ENCODE data around the gene NRN1L.
"Not testable (repeated sequence)": the region's sequence is repeated elsewhere in the genome, so short reads cannot be mapped to it uniquely, and the experiment has no call there.

The NRN1L gene

DNA sequence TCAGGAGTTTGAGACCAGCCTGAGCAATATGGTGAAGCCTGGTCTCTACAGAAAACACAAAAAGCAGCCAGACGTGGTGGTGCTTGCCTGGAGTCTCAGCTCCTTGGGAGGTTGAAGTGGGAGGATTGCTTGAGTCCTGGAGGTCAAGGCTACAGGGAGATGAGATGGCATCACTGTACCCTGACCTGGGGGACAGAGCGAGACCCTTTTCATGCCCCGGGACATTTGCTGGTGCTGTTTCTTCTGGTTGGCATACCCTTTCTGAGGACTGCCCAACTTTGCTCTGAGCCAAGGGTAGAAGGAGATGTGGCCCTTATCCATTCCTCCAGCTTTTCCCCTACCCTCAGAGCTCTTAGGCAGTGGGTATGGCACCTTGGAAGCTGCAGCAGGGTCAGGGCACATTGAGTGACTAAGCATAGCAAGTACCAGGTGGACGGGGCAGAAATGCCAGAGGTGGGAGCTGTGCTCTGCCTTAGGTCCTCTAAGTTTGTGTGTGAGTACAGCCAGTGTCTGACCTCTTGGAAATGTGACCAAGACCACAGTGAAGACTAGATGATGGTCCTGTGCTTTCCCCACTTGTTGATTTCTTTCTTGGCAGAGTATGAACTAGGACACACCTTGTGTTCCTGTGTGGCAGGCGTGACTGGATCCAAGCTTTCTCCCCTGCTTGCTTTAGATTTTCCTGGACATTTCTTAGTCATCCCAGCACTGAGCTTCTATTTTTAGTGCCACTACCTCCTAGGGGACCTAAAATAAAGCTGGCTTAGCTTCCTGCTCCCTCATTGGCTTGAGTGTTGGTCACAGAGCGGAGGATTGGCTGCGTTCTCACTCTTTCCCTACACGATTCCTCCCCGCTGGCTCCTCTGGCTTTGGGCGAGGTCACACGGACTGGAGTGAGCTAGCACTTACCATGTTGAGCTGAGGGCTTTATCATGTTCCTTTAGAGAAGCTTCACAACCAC, 21.8 kb upstream of the NRN1L start:
- Histone ChIP-seq H3K4me3 (ENCODE audit: low read length) (peak overlapping the region; percentile 71), H3K9ac (ENCODE audit: low read length) (peak overlapping the region; percentile 76), H3K36me3 (ENCODE audit: control insufficient read depth, insufficient read depth, low read length, severe bottlenecking) (peaks cover 14% of the 10 kb centered on the region), H3K9me3 (ENCODE audit: control insufficient read depth, low read length) (no peaks in the 10 kb centered on the region), H3K4me1 (ENCODE audit: control insufficient read depth, insufficient read depth, low read length) (peaks cover 59% of the 10 kb centered on the region), H3K27me3 (replicated peaks; ENCODE audit: control insufficient read depth, insufficient read depth, low read length) (no peaks in the 10 kb centered on the region)
- DNase-seq (ENCODE audit: low read depth): peak; percentile 19

DNA sequence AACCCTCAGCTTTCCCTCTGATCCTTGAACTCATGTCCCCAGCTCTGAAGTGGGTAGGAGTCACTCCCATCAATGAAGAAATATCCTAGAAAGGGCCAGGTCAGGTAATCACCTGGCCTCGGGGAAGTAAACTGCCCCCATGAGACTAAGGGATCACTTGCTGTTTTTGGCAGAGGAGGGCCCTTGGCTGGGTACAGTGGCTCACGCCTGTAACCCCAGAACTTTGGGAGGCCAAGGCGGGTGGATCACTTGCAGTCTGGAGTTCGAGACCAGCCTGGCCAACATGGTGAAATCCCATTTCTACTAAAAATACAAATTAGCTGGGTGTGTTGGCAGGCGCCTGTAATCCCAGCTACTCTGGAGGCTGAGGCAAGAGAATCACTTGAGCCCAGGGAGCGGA, 20.6 kb upstream of the NRN1L start:
- peaks cover 54% of the 10 kb centered on the region for H3K4me1 ChIP-seq (ENCODE audit: control insufficient read depth, insufficient read depth, low read length)
- DNase-seq (ENCODE audit: low read depth); H3K9me3 ChIP-seq (ENCODE audit: control insufficient read depth, low read length); H3K27me3 ChIP-seq (replicated peaks; ENCODE audit: control insufficient read depth, insufficient read depth, low read length): not testable (repeated sequence)
- H3K36me3 ChIP-seq (ENCODE audit: control insufficient read depth, insufficient read depth, low read length, severe bottlenecking): peaks cover 24% of the 10 kb centered on the region
- peak overlapping the region; percentile 76 for H3K9ac ChIP-seq (ENCODE audit: low read length)
- peak overlapping the region; percentile 66 for H3K4me3 ChIP-seq (ENCODE audit: low read length)

DNA sequence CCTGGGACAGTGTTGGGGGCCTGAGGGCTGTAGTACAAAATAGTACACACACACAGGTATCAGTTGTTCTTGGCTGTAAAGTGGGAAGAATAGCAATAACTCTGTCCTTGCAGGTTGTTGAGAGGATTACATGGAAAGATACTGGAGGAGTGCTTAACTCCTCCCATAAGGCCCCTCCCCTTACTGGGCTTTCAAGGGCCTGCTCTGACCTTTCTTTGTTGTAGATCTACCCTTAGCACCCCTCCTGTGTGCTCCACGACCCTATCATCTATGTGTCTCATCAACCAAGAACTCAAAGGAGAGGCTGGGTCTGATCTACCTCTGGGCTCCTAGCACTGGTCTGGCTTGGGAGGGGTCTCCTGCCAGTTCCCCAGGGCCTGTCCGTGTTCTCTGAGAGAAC, 20.1 kb upstream of the NRN1L start:
- H3K27me3 ChIP-seq (replicated peaks; ENCODE audit: control insufficient read depth, insufficient read depth, low read length): no peaks in the 10 kb centered on the region
- DNase-seq (ENCODE audit: low read depth): no peak
- H3K36me3 ChIP-seq (ENCODE audit: control insufficient read depth, insufficient read depth, low read length, severe bottlenecking): peaks cover 24% of the 10 kb centered on the region
- no peaks in the 10 kb centered on the region for H3K9me3 ChIP-seq (ENCODE audit: control insufficient read depth, low read length)
- H3K4me1 ChIP-seq (ENCODE audit: control insufficient read depth, insufficient read depth, low read length): peaks cover 54% of the 10 kb centered on the region
- H3K4me3 ChIP-seq (ENCODE audit: low read length): no peak overlapping the region
- H3K9ac ChIP-seq (ENCODE audit: low read length): no peak overlapping the region

DNA sequence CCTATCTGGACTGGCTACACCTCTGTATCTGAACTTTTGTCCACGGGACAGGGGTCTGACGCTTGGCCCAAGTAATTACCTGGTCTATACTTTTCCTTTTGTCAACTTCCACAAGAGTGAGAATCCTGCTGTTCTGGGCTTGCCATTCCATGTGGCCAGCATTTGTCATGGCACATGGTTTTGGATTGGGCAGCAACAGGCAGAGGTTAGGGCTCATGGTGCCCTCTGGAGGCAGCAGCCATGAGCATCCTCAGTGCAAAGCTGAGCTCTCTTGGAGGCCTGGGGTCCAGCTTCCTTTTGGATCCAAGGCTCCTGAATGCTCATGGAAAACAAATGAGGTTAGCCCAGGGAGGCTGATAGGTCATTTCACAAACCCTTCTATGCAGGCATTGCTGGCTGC, 19.4 kb upstream of the NRN1L start:
- Histone ChIP-seq H3K36me3 (ENCODE audit: control insufficient read depth, insufficient read depth, low read length, severe bottlenecking) (peaks cover 31% of the 10 kb centered on the region), H3K4me3 (ENCODE audit: low read length) (no peak overlapping the region), H3K4me1 (ENCODE audit: control insufficient read depth, insufficient read depth, low read length) (peaks cover 53% of the 10 kb centered on the region), H3K9ac (ENCODE audit: low read length) (no peak overlapping the region), H3K27me3 (replicated peaks; ENCODE audit: control insufficient read depth, insufficient read depth, low read length) (no peaks in the 10 kb centered on the region), H3K9me3 (ENCODE audit: control insufficient read depth, low read length) (no peaks in the 10 kb centered on the region)
- DNase-seq (ENCODE audit: low read depth): peak; percentile 36

DNA sequence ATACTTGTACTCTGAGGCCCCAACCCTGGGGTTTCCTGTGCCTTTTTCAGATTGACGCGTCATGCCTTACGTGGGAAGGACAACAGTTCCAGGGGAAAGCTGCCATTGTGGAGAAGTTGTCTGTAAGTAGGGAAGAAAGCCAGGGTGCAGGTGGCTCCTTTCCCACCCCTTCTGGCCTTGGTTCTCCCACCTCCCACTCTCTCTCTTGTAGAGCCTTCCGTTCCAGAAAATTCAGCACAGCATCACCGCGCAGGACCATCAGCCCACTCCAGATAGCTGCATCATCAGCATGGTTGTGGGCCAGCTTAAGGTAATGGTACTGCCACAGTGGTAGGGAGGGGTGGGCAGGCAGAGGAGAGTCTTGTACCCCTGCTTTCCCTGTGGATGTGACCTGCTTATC, 16.4 kb upstream of the NRN1L start:
- H3K9me3 ChIP-seq (ENCODE audit: control insufficient read depth, low read length): no peaks in the 10 kb centered on the region

DNA sequence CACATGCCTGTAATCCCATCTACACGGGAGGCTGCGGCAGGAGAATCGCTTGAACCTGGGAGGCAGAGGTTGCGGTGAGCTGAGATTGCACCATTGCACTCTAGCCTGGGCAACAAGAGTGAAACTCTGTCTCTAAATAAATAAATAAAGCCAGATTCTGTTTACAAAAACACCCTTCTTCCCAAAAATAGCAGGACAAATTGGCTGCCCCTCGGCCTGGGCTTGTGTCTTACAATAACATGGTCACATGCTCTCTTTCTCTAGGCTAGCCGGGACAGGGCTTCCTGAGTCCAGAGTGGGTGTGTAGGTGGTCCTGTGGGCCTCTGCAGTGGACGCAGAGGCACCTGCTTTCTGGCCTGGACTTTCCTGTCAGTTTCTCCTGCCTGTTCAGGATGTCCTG, 15.0 kb upstream of the NRN1L start:
- no peaks in the 10 kb centered on the region for H3K9me3 ChIP-seq (ENCODE audit: control insufficient read depth, low read length)
- peaks cover 26% of the 10 kb centered on the region for H3K4me1 ChIP-seq (ENCODE audit: control insufficient read depth, insufficient read depth, low read length)
- no peak overlapping the region for H3K9ac ChIP-seq (ENCODE audit: low read length)
- no peak for DNase-seq (ENCODE audit: low read depth)
- H3K27me3 ChIP-seq (replicated peaks; ENCODE audit: control insufficient read depth, insufficient read depth, low read length): no peaks in the 10 kb centered on the region
- peaks cover 50% of the 10 kb centered on the region for H3K36me3 ChIP-seq (ENCODE audit: control insufficient read depth, insufficient read depth, low read length, severe bottlenecking)
- no peak overlapping the region for H3K4me3 ChIP-seq (ENCODE audit: low read length)

More for the DNA sequence above, 16.4 kb upstream of the NRN1L start:
- DNase-seq (ENCODE audit: low read depth): no peak
- Histone ChIP-seq H3K27me3 (replicated peaks; ENCODE audit: control insufficient read depth, insufficient read depth, low read length) (no peaks in the 10 kb centered on the region), H3K4me1 (ENCODE audit: control insufficient read depth, insufficient read depth, low read length) (peaks cover 27% of the 10 kb centered on the region), H3K4me3 (ENCODE audit: low read length) (no peak overlapping the region), H3K36me3 (ENCODE audit: control insufficient read depth, insufficient read depth, low read length, severe bottlenecking) (peaks cover 50% of the 10 kb centered on the region), H3K9ac (ENCODE audit: low read length) (no peak overlapping the region)

DNA sequence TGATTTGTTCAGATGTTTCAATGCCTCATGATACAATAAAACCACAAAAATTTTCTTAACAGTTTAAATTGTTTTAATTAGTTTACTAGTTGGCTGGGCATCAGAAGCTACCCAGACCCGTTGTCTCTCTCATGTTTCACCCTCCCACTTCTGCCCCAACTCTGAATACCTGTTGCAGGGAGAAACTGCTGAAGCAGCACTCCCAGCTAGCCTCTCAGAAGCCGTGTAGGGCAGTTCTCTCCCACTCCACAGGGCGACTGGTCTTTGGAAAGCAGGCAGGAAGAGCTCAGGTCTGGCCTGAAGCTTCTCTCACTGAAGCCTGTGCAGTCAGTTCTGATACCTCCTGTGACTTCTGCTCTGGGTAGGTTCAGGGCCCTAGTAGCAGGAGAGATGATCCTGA, 13.4 kb upstream of the NRN1L start:
- Histone ChIP-seq H3K36me3 (ENCODE audit: control insufficient read depth, insufficient read depth, low read length, severe bottlenecking) (peaks cover 44% of the 10 kb centered on the region), H3K27me3 (replicated peaks; ENCODE audit: control insufficient read depth, insufficient read depth, low read length) (no peaks in the 10 kb centered on the region), H3K9ac (ENCODE audit: low read length) (no peak overlapping the region)

DNA sequence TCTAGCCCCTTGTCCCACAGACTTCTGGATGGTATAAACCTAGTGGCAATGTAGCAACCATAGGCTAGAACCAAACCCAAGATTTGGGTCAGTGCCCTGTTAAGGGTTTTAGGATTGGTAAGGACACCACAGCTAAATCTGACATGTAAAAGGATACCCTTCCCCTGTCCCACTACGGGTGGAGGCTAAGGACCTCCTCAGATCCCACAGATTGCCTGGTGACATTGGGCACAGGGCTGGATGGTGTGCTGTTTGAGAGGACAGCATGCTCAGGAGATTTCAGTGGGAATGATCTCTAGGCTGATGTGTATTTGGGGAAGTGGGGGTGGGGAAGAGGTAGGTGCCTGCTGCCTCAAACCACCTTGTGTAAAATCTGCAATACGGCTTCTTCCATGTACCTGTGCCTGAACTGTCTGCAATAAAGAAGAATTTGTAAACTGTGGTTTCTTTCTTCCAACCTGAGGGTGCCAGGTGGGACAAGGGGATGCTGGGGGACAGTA, 12.5 kb upstream of the NRN1L start:
- Histone ChIP-seq H3K9me3 (ENCODE audit: control insufficient read depth, low read length) (no peaks in the 10 kb centered on the region), H3K27me3 (replicated peaks; ENCODE audit: control insufficient read depth, insufficient read depth, low read length) (no peaks in the 10 kb centered on the region), H3K4me3 (ENCODE audit: low read length) (peak overlapping the region; percentile 95), H3K36me3 (ENCODE audit: control insufficient read depth, insufficient read depth, low read length, severe bottlenecking) (peaks cover 48% of the 10 kb centered on the region), H3K4me1 (ENCODE audit: control insufficient read depth, insufficient read depth, low read length) (peaks cover 21% of the 10 kb centered on the region), H3K9ac (ENCODE audit: low read length) (peak overlapping the region; percentile 95)
- DNase-seq (ENCODE audit: low read depth): no peak

More for the DNA sequence above, 13.4 kb upstream of the NRN1L start:
- H3K4me1 ChIP-seq (ENCODE audit: control insufficient read depth, insufficient read depth, low read length): peaks cover 21% of the 10 kb centered on the region
- no peak for DNase-seq (ENCODE audit: low read depth)
- H3K4me3 ChIP-seq (ENCODE audit: low read length): no peak overlapping the region
- H3K9me3 ChIP-seq (ENCODE audit: control insufficient read depth, low read length): no peaks in the 10 kb centered on the region

DNA sequence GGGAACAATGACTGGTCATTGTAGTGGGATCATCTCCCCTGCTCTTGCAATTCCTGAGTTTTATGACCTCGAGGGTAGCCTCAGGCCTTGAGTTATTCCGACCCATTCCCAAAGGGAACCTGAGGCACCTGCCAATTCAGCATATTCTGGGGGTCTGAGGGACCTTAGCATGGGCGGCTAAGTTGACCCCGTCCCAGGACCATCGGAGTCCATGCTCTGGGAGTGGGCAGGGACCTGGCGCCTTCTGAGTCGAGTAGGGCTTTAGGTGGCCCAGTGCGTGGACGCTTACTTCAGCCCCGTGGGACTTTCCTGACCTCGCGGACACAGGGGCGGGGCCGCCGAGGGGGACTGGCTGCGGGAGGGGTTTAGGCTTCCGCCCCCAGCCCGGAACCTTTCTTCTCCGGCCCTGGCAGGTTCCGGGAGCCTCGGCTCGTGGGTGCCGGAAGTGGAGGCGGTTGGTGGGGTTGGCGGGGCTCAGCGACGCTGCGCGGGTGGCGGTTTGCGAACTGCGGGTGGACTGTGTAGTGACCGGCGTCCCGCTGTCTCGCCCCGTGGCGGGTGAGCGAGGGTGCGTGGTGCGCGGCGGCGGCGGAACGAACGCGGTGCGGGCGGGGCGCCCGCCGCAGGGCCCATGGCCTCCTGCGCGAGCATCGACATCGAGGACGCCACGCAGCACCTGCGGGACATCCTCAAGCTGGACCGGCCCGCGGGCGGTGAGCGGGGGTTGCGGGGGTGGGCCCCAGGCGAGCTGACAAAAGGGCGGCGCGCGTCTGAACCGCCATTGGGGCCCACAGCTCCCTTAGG, 11.9 kb upstream of the NRN1L start, which contains the start of gene EDC4:
Gene EDC4, plus strand, starts transcription at position 422 of the 804 bp plus-strand sequence. Its CDS starts 210 bp downstream, at position 632.
- Histone ChIP-seq H3K9me3 (ENCODE audit: control insufficient read depth, low read length) (no peaks in the 10 kb centered on the region), H3K36me3 (ENCODE audit: control insufficient read depth, insufficient read depth, low read length, severe bottlenecking) (peaks cover 49% of the 10 kb centered on the region), H3K4me1 (ENCODE audit: control insufficient read depth, insufficient read depth, low read length) (peaks cover 21% of the 10 kb centered on the region), H3K4me3 (ENCODE audit: low read length) (peak within 1 kb of the TSS; percentile 95), H3K9ac (ENCODE audit: low read length) (peak within 1 kb of the TSS; percentile 95), H3K27me3 (replicated peaks; ENCODE audit: control insufficient read depth, insufficient read depth, low read length) (no peaks in the 10 kb centered on the region)
- peak; percentile 92 for DNase-seq (ENCODE audit: low read depth)

DNA sequence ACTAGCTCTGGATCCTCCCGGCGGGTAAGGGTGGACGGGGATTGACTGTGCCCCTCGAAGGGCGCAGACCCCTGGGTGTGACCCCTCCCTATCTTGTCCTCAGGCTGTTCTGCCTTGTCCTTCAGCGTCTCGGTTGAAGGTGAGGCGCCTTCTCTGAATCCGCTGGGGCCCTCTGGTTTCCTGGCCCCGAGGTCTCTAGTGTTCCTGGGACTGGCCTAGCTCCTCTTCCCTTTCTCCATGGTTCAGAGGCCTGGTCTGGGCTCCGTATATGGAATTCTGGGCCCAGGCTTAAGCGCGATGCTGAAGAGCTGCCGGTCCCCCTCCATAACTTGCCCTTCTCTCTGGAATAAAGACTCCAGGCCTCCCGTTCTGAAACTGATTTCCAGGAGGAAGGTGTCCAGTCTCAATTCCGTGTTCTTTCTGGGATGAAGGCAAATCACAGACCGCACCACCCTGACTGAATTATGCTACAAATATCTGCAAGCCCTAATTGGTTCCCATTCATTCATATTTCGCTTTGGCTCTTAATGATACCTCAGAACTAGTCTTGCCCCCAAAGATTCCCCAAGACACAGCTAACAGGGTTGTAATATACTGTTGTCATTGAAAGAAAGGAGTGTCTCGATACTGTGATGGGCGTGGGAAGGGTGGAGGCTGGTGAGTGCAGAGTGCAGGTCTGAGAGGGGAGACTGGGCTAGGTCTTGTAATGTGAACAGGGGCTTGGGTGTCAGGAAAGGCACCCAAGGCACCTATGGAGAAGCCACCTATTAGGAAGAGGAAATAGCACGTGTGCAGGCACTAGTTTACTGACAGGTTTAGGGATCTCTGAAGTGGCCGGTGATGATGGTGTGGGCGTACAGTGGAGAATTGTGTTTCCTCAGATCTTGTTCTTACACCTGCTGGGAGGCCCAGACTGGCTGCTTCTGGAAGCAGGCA, 11.0 kb upstream of the NRN1L start:
- Histone ChIP-seq H3K36me3 (ENCODE audit: control insufficient read depth, insufficient read depth, low read length, severe bottlenecking) (peaks cover 49% of the 10 kb centered on the region), H3K9me3 (ENCODE audit: control insufficient read depth, low read length) (no peaks in the 10 kb centered on the region), H3K4me1 (ENCODE audit: control insufficient read depth, insufficient read depth, low read length) (peaks cover 17% of the 10 kb centered on the region), H3K9ac (ENCODE audit: low read length) (peak overlapping the region; percentile 95), H3K27me3 (replicated peaks; ENCODE audit: control insufficient read depth, insufficient read depth, low read length) (no peaks in the 10 kb centered on the region), H3K4me3 (ENCODE audit: low read length) (peak overlapping the region; percentile 95)
- DNase-seq (ENCODE audit: low read depth): peak; percentile 50
